ENCODE data around the gene TKT. TPM values are rescaled to one million over a fixed set of nuclear protein-coding genes. Genes with fewer than 3 reads are reported as not detected.

Gene TKT
- total and polyA plus RNA-seq, 2 of the 13 experiments (the other 11 are each of a cell fraction or from before 2014, with no cell fraction given) = 150 to 238 TPM

DNA sequence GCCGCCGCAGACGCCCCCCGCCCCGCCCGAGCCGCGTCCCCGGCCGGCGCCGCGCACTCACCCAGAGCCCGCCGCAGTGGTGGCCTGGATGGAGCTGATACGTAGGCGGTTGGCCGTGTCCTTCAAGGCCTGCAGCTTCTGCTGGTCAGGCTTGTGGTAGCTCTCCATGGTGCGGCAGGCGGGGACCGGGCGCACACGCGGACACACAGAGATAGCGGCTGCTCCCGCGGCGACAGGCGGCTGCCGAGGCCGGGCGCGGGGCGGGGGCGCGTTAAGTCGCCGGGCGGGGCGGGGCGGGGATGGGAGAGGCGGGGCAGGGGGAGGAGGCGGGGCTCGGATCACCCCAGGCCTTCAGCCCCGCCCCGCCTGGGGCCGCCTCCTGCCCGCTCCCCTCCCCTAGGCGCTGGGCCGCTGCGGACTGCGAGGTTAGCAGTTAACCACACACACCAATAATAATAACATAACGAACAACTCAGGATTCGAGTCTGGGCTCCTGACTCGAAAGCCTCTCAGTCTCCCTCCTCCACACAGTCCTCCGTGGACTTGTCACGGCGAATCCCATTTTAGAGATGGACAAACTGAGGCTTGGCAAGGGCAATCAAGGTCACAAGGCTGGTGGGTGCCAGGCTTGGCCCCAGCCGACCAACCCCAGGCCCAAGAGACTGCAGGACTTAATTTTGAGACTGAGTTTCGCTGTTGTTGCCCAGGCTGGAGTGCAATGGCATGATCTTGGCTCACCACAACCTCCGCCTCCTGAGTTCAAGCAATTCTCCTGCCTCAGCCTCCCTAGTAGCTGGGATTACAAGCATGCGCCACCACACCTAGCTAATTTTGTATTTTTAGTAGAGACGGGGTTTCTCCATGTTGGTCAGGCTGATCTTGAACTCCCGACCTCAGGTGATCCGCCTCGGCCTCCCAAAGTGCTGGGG is at the start of gene TKT (continued):
- TF ChIP-seq ZNF337 (CRISPR knock-in tag; IDR thresholded peaks at IDR 0.05; ENCODE audit: borderline replicate concordance, low read depth) = no peak
- TF ChIP-seq SNRNP70 (IDR thresholded peaks at IDR 0.05; ENCODE audit: low read depth, low read length) = no peak
- no peak for TF ChIP-seq ZNF17 (CRISPR knock-in tag; IDR thresholded peaks at IDR 0.05)
- no peak; the same call in 1 of the 2 replicates for TF ChIP-seq ZNF460 (CRISPR knock-in tag; IDR thresholded peaks at IDR 0.05; ENCODE audit: borderline replicate concordance)
- TF ChIP-seq ZBTB7A (CRISPR knock-in tag; IDR thresholded peaks at IDR 0.05) = no peak
- TF ChIP-seq, protein P1, sequence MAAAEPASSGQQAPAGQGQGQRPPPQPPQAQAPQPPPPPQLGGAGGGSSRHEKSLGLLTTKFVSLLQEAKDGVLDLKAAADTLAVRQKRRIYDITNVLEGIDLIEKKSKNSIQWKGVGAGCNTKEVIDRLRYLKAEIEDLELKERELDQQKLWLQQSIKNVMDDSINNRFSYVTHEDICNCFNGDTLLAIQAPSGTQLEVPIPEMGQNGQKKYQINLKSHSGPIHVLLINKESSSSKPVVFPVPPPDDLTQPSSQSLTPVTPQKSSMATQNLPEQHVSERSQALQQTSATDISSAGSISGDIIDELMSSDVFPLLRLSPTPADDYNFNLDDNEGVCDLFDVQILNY (CRISPR knock-in tag; conservative IDR thresholded peaks at IDR 0.05) = 0 out of 2 replicates have a peak, but pooled peaks have one; percentile 23
- TF ChIP-seq TRIM24 (CRISPR knock-in tag; IDR thresholded peaks at IDR 0.05) = no peak
- TF ChIP-seq MEF2D (CRISPR knock-in tag; IDR thresholded peaks at IDR 0.05) = no peak
- no peak for TF ChIP-seq ZNF30 (CRISPR knock-in tag; IDR thresholded peaks at IDR 0.05)
- TF ChIP-seq, protein P2, sequence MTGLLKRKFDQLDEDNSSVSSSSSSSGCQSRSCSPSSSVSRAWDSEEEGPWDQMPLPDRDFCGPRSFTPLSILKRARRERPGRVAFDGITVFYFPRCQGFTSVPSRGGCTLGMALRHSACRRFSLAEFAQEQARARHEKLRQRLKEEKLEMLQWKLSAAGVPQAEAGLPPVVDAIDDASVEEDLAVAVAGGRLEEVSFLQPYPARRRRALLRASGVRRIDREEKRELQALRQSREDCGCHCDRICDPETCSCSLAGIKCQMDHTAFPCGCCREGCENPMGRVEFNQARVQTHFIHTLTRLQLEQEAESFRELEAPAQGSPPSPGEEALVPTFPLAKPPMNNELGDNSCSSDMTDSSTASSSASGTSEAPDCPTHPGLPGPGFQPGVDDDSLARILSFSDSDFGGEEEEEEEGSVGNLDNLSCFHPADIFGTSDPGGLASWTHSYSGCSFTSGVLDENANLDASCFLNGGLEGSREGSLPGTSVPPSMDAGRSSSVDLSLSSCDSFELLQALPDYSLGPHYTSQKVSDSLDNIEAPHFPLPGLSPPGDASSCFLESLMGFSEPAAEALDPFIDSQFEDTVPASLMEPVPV (CRISPR knock-in tag; IDR thresholded peaks at IDR 0.05) = no peak
- TF ChIP-seq GZF1 (CRISPR knock-in tag; IDR thresholded peaks at IDR 0.05) = no peak
- 0 out of 2 replicates have a peak, but pooled peaks have one; percentile 26 for TF ChIP-seq SOX5 (CRISPR knock-in tag; IDR thresholded peaks at IDR 0.05; ENCODE audit: borderline replicate concordance)
- no peak for TF ChIP-seq ZNF572 (CRISPR knock-in tag; IDR thresholded peaks at IDR 0.05)
- TF ChIP-seq NBN (conservative IDR thresholded peaks at IDR 0.05) = no peak
- TF ChIP-seq, protein P3, sequence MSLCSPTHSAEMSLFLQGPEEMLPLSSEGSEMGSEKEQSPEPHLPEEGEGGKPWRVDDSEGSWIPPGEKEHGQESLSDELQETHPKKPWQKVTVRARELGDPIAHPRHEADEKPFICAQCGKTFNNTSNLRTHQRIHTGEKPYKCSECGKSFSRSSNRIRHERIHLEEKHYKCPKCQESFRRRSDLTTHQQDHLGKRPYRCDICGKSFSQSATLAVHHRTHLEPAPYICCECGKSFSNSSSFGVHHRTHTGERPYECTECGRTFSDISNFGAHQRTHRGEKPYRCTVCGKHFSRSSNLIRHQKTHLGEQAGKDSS (CRISPR knock-in tag; IDR thresholded peaks at IDR 0.05; ENCODE audit: borderline replicate concordance, low read depth) = no peak
- peak; percentile 92 for TF ChIP-seq POLR2G (IDR thresholded peaks at IDR 0.05; ENCODE audit: low read depth, low read length)
- TF ChIP-seq ZFP36L2 (CRISPR knock-in tag; IDR thresholded peaks at IDR 0.05) = no peak
- no peak for TF ChIP-seq HOXA5 (CRISPR knock-in tag; IDR thresholded peaks at IDR 0.05)
- no peak for TF ChIP-seq IKZF1 (IDR thresholded peaks at IDR 0.05)
- TF ChIP-seq U2AF2 (IDR thresholded peaks at IDR 0.05; ENCODE audit: low read depth, low read length) = no peak
- TF ChIP-seq GFI1 (CRISPR knock-in tag; IDR thresholded peaks at IDR 0.05; ENCODE audit: borderline replicate concordance) = no peak
- TF ChIP-seq ZNF841 (CRISPR knock-in tag; IDR thresholded peaks at IDR 0.05; ENCODE audit: borderline replicate concordance) = no peak
- TF ChIP-seq ZNF749 (CRISPR knock-in tag; IDR thresholded peaks at IDR 0.05; ENCODE audit: borderline replicate concordance) = no peak
- TF ChIP-seq FOSL2 (CRISPR knock-in tag; IDR thresholded peaks at IDR 0.05) = no peak; the same call in 1 of the 2 replicates
- TF ChIP-seq ZNF224 (CRISPR knock-in tag; IDR thresholded peaks at IDR 0.05) = no peak
- TF ChIP-seq ZNF441 (CRISPR knock-in tag; IDR thresholded peaks at IDR 0.05; ENCODE audit: borderline replicate concordance) = no peak
- no peak for TF ChIP-seq ZNF737 (CRISPR knock-in tag; IDR thresholded peaks at IDR 0.05; ENCODE audit: borderline replicate concordance)
- TF ChIP-seq ZNF570 (CRISPR knock-in tag; IDR thresholded peaks at IDR 0.05; ENCODE audit: borderline replicate concordance) = no peak
- no peak for TF ChIP-seq GATA4 (IDR thresholded peaks at IDR 0.05; ENCODE audit: borderline replicate concordance, low read depth)
- TF ChIP-seq XBP1 (CRISPR knock-in tag; IDR thresholded peaks at IDR 0.05) = no peak
